Lower leg skin (tissue), 3 donors: ENCODE data around the gene ART5.

Experiments
- POLR2A ChIP-seq, 2 donors: fragments of 450-650 bp; IDR thresholded peaks; one replicate each; pipeline ENCODE4 v1.6.1; 2016 to 2017; ENCODE audit warnings: antibody characterized with exemption in 2 of 2, mild to moderate bottlenecking in 1 of 2, moderate library complexity in 1 of 2
- TF ChIP-seq, protein P1 (sequence below), 3 donors: fragments of 450-650 bp; IDR thresholded peaks; one replicate each; pipeline ENCODE4 v1.5.1; 2016; ENCODE audit warnings: antibody characterized with exemption in 3 of 3, mild to moderate bottlenecking in 3 of 3, moderate library complexity in 2 of 3

DNA sequence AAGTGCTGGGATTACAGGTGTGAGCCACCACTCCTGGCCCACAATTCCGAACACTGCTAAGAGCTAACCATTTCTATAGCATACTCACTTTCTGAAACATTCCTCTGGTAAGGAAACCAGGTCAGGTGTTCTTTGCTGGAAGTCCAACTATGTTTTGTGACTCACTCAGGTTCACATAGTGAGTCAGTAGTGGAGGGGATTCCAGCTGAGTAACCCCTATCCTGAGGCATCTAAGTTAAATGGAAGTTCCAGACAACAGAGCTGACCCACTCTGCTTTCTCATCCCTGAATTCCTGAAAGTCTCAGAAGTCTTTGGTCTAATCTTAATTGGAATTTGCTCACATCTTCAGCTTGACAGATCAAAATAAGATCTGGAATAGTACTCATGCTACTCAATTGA is 32.4 kb upstream of the ART5 start:
- TF ChIP-seq, protein P1, sequence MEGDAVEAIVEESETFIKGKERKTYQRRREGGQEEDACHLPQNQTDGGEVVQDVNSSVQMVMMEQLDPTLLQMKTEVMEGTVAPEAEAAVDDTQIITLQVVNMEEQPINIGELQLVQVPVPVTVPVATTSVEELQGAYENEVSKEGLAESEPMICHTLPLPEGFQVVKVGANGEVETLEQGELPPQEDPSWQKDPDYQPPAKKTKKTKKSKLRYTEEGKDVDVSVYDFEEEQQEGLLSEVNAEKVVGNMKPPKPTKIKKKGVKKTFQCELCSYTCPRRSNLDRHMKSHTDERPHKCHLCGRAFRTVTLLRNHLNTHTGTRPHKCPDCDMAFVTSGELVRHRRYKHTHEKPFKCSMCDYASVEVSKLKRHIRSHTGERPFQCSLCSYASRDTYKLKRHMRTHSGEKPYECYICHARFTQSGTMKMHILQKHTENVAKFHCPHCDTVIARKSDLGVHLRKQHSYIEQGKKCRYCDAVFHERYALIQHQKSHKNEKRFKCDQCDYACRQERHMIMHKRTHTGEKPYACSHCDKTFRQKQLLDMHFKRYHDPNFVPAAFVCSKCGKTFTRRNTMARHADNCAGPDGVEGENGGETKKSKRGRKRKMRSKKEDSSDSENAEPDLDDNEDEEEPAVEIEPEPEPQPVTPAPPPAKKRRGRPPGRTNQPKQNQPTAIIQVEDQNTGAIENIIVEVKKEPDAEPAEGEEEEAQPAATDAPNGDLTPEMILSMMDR (IDR thresholded peaks at IDR 0.05) = no peak
- TF ChIP-seq POLR2A (IDR thresholded peaks at IDR 0.05) = no peak
